Transverse colon (tissue), 4 donors: ENCODE measurements around the gene ELAVL1.

ENCODE experiments used
- EP300 ChIP-seq: sonication (generic); formaldehyde crosslinking; IDR thresholded peaks from one replicate; pipeline ENCODE4 v1.6.1; 2017; ENCODE audit warnings: antibody characterized with exemption, low read depth
- POLR2AphosphoS5 ChIP-seq, 3 donors: sonication (generic); formaldehyde crosslinking; IDR thresholded peaks; one replicate each; pipeline ENCODE4 v1.6.1; 2016; ENCODE audit warnings: antibody characterized with exemption in 3 of 3
- TF ChIP-seq, protein P1 (sequence below), 5 experiments: fragments of 200-600 bp in 3 of 5; fragments of 450-650 bp in 2 of 5; sonication (generic) in 3 of 5; IDR thresholded peaks; 1 replicate in 2 of 5; 2 replicates in 3 of 5; pipeline ENCODE4 v1.5.1; 2016 to 2017; ENCODE audit warnings: antibody characterized with exemption in 5 of 5, inconsistent platforms in 3 of 5, mild to moderate bottlenecking in 2 of 5, moderate library complexity in 1 of 5

DNA sequence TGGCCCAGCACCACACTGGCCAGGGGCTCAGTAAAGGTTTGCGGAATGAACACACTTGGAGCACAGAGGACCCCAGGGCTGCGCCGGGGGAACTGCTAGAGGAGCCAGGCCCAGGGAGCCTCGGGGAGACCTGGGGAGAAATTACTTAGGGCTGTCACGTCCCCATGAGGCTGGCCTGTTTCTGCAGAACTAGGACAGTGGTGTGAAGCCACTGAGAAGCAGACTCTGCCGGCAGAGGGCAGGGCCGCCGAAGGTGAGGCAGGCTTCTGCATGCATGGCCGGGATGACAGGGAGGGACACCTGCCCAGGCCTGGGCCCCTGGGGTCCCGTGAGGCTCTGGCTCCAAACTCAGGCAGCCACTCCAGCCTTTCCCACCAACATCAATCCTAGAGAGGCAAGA lies 26.4 kb downstream of the ELAVL1 start:
- TF ChIP-seq, protein P1, sequence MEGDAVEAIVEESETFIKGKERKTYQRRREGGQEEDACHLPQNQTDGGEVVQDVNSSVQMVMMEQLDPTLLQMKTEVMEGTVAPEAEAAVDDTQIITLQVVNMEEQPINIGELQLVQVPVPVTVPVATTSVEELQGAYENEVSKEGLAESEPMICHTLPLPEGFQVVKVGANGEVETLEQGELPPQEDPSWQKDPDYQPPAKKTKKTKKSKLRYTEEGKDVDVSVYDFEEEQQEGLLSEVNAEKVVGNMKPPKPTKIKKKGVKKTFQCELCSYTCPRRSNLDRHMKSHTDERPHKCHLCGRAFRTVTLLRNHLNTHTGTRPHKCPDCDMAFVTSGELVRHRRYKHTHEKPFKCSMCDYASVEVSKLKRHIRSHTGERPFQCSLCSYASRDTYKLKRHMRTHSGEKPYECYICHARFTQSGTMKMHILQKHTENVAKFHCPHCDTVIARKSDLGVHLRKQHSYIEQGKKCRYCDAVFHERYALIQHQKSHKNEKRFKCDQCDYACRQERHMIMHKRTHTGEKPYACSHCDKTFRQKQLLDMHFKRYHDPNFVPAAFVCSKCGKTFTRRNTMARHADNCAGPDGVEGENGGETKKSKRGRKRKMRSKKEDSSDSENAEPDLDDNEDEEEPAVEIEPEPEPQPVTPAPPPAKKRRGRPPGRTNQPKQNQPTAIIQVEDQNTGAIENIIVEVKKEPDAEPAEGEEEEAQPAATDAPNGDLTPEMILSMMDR (IDR thresholded peaks at IDR 0.05), result no peak
- TF ChIP-seq EP300, result no peak
- TF ChIP-seq POLR2AphosphoS5 (IDR thresholded peaks at IDR 0.05), result no peak
